ENCODE data around the gene CHST8.
"Not testable (repeated sequence)": the region's sequence is repeated elsewhere in the genome, so short reads cannot be mapped to it uniquely, and the experiment has no call there.

Gene CHST8

GRCh38 chr19:33690378-33691029, 68.8 kb downstream of the CHST8 start:
- DNase-seq (ENCODE audit: low read depth), result no peak

- DNase-seq (ENCODE audit: low read depth), result no peak
Observed at GRCh38 chr19:33691030-33691427, 69.3 kb downstream of the CHST8 start.

GRCh38 chr19:33691736-33692135, 70.0 kb downstream of the CHST8 start:
- DNase-seq (ENCODE audit: low read depth), result no peak

DNA sequence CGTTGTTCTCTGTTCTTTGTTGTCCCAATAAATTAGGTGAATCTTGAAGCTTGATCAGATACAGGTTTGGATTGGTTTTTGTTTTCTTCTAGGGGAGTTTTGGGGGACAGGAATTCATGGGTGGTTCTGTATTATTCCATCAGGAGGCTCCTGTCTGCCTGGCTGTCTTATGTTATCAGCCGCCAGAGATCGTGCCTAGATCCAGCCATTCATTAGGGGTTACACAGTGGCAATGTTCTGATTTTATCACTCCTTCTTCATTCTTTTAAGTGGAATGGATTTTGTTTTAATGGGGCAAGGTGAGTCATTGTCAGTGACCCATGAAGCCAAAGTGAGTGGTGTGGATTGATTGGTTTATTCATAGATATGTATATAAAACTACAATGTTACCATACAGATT, 71.9 kb downstream of the CHST8 start:
- DNase-seq (ENCODE audit: low read depth), result no peak

DNA sequence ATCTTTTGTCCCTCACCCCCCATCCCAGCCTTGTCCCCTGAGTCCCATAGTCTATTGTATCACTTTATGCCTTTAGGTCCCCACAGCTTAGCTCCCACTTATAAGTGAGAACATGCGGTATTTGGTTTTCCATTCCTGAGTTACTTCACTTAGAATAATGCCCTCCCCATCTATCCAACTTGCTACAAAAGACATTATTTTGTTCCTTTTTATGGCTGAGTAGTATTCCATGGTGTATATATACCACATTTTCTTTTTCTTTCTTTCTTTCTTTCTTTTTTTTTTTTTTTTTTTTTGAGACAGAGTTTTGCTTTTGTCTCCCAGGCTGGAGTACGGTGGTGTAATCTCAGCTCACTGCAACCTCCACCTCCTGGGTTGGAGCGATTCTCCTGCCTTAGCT, 73.8 kb downstream of the CHST8 start:
- not testable (repeated sequence) for DNase-seq (ENCODE audit: low read depth)

GRCh38 chr19:33697766-33698165, 76.0 kb downstream of the CHST8 start:
- no peak for DNase-seq (ENCODE audit: low read depth)

DNA sequence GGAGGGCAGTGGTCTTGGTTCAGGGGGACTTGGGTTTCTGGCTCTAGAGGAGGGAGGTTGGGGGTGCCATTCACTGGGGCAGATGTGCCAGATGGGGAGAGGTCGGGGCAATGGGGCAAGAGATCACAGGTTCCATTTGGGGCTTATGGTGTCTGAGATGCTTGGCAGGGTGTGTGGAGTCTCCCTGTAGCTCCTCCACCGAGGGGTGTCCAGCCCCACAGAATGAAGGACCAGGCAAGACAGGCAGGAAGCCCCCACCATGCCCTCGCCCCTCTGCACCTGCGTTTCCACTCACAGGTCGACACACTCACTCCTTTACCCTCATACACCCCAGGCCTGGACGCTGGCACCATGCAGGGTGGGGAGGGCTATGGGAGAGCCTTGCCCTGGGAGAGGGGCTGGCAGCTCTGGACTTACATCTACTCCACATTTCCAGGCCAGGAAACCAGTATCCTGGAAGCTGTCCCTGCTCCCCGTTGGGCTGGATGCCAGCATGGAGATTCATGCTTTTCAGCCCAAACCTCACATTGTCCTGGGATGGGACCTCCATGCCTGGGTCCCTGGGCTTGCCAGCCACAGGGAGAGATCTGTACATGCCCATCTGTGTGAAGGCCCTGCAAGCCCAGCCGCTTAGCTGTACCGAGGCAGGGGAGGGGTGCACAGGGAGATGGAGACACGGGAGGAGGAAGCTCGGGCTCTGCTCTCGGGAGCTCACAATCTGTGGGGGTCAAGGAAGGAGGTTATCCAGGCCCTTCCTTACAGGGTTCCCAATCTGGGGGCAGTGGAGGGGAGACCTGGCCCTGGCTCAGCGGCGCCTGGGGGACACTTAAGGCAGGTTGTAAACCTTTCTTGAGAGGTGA, 77.1 kb downstream of the CHST8 start:
- no peak for DNase-seq (ENCODE audit: low read depth)

DNA sequence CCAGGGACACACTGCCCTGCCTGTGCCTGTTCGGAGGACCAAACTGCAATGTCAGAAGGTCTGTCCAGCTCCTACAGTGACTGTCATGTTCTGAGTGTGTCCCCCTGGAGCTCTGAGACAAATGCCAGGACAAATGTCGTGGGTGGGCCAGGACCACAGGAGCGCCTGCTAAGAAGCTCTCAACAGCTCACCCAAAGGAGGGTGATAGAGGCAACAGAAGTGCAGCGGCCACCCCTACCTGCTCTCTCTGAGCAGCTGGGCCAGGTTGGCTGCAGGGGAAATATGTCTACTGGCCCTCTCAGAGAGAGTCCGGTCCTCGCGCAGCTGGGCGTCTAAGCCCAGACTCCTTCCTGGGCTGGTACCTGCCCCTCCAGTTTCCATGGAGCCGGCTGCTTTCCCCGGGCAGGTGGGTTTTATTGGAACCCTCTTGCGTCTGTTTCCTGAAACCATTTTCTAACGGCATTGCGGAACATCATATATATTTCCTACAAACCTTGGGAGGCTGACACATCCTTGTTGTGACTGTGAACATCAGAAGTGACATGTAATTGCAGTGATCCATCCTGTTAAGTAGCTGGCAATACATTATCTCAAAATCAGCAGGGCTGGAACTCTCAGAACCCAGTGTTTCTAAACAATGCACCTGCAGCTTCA, 78.1 kb downstream of the CHST8 start:
- DNase-seq (ENCODE audit: low read depth), result no peak

DNA sequence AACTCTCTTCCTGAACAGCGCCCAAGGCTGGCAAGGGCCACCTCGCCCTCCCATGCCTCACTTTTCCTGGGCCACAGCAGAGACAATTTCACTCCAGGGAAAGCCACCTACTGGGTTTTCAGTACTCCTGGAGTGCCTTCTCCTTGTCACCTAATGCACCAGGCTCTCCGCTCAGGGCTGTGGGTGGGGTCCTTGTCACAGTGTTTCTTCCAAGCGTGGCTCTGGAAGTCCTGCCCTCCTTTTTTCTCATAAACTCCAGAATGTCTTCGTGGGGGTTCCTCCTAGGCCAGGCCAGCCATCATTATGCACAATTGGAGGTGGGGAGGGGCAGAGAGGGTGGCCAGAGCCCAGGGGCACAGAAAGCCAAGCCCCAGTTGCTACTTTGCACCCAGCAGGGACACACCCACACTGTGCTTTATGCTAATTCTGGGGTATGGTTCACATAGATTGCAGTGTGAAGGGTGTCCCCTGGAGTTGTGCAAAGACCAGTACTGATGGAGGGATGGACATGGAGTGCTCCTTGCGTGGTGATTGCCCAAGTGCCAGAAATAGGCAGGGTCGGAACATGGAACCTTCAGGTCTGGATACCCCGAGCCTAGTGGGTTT, 78.8 kb downstream of the CHST8 start:
- DNase-seq (ENCODE audit: low read depth), result no peak

- no peak for DNase-seq (ENCODE audit: low read depth)
Observed at GRCh38 chr19:33701565-33701964, 79.8 kb downstream of the CHST8 start.

DNA sequence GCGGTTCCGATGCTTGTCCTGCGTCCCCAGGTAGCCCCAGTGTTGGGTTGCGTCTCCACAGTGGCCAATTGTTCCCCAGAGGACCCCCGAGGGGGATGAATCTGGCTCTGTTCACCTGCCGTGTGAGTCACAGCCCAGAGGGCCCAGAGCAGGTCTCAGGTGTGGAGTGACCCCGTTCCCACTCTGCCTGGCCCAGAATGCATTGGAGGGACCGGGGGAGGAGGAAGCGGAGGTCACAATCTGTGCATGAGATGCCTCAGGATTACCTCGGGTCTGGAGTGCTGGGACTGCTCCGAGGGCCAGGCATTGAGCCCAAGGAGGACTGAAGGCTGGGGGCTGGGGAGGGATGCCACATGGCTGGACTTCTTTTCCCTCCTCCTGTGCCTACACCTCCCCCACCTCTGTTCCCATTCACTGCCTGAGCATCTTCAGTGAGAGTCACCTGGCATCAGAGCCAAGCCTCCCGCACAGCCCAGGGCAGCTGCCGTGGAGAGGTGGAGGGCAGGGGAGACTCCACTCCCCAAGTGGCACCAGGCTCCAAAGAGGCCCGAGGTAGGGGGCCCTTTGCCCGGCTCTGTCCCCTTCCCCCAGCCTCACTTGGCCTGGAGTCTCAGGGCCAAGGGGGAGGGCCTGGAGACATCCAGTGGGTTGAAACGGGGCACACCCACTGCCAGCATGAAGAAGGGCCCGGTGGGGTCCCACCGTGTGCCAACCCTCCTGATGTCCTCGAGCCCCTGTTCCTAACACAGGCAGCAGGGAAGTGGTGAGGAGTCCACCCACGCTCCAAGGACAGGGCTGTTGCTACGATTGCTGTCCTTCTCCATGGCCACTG, 81.1 kb downstream of the CHST8 start:
- no peak for DNase-seq (ENCODE audit: low read depth)

GRCh38 chr19:33703438-33703750, 81.6 kb downstream of the CHST8 start:
- DNase-seq (ENCODE audit: low read depth), result no peak

DNA sequence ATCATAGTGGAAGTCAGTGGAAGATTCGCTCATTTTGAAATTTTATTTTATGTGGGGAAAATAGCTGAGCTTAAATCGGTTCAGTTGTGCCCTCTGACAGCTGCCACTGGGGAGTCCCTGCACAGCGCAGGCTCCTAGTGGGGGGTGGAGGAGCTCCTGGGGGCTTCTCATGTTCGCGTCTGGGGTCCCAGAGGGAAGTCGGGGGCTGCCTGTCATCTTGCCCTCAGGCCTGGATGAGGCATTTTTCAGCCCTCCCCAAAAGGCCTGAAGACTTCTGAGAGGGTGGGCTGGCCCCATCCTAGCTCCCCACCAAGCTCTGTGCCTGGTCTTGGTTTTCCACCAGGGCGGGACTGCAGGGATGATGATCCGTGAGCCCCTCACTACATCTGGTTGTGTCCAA, 82.1 kb downstream of the CHST8 start:
- DNase-seq (ENCODE audit: low read depth), result no peak

DNA sequence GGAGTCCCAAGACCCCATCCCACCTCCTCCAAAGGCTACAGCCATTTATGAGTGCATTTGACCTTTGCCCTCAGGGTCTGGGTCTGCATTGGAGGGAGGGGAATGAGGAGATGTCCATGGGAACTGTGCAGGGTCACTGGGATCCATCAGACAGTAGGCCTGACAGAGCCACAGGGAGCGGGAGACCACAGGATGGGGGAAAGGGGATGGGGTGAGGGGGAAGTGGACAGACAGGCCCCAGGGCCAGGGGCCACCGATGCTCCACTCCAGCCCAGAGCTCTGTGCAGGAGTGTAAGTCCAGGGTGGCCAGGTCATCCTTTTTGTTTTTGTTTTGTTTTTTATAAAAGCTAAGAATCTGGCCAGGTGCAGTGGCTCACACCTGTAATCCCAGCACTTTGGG, 82.5 kb downstream of the CHST8 start:
- DNase-seq (ENCODE audit: low read depth), result no peak

DNA sequence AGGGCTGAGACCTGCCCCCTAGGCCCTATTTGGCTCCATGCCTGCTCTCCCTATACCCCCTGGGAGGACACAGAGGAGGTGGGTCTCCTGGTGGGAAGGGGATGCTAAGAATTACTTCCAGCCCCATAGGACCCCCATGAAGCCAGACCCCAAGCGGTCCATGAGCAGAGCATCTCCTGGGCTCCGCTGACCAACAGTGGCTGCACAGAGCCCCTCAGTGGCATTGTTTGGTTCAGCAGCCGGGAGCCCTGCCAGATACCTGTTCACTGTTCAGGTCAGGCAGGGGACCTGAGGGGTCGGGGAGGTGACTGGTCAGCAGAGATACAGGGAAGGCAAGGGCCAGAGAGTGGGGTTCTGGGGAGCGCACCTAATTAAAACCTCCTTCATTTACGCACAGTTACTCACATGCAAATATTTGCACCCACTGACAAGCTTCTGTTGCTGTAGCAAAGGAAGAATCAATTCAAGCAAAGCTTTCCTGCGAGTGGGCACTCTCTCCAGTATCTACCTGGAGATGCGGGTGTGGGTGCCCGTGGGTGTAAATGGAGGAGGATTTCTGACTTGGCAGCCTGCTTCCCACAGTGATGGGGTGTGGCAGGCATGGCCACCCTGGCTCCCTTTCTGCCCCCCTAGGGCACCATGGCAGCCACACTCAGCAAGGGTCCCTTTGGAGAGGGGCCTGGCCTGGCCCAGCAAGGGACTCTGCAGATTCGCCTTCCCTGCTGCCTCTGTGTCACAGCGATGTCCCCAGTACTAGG, 83.5 kb downstream of the CHST8 start:
- DNase-seq (ENCODE audit: low read depth), result no peak

DNA sequence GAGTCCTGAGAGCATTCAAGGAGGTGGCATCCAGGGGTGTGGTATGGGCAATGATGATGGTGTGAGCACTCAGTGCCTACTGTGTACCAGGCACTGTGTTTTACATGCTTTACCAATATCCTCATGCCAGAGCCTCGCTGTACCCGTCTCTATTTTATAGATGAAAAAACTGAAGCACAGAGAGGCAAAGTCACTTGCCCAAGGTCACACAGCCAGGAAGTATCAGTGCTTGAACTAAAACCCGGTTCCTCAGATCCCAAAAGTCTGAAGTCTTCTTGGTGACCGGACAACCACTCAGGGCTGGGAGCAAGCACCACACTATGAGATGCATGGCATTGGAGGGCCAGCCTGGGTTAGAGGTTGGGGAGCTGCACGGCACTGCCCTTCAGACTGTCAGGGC, 84.1 kb downstream of the CHST8 start:
- no peak for DNase-seq (ENCODE audit: low read depth)

- no peak for DNase-seq (ENCODE audit: low read depth)
Observed at GRCh38 chr19:33706631-33707030, 84.9 kb downstream of the CHST8 start.

GRCh38 chr19:33712268-33712667, 90.5 kb downstream of the CHST8 start:
- DNase-seq (ENCODE audit: low read depth), result no peak

- no peak for DNase-seq (ENCODE audit: low read depth)
Observed at GRCh38 chr19:33713194-33713593, 91.4 kb downstream of the CHST8 start.

GRCh38 chr19:33714149-33714548, 92.4 kb downstream of the CHST8 start:
- no peak for DNase-seq (ENCODE audit: low read depth)

DNA sequence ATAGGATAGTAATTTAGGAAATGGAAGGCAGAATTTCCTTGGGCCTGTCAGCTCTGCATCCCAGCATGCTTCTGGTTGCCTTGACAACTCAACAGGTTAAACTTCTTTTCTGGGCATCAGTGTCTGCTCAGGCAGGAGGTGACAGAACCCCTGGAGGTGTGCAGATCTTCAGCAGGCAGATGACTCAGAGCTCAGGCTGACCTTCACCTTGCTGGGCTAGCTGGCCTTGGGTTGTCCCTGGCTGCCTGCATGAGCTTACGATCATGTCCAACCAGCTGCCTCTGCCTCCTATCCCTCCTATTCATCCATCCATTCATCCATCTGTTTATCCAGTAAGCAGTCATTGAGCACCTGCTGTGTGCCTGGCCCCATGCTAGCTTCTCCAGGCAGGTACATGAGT, 93.7 kb downstream of the CHST8 start:
- DNase-seq (ENCODE audit: low read depth), result no peak

Measured in GM04504 (cell line).